ENCODE data around the gene PXK. TPM values are rescaled to one million over a fixed set of nuclear protein-coding genes. Genes with fewer than 3 reads are reported as not detected.

PXK gene
- total RNA-seq, 2 donors from 2014 or later = 16.0 to 22.0 TPM

GRCh38 chr3:58386626-58387365 lies 54.1 kb downstream of the PXK start:
- Histone ChIP-seq H3K9me3 (ENCODE audit: control insufficient read depth, low read length) (no peaks in the 10 kb centered on the region), H3K27ac (ENCODE audit: low read depth, low read length) (peak overlapping the region; percentile 33), H3K9ac (ENCODE audit: extremely low read depth, low read length, poor library complexity, severe bottlenecking) (no peak overlapping the region), H3K4me3 (ENCODE audit: low read length) (no peak overlapping the region), H3K36me3 (ENCODE audit: control insufficient read depth, insufficient read depth, low read length) (no peaks in the 10 kb centered on the region), H3K4me1 (ENCODE audit: control insufficient read depth, insufficient read depth, low read length) (peaks cover 5% of the 10 kb centered on the region), H3K27me3 (ENCODE audit: control insufficient read depth, insufficient read depth, low read length, poor library complexity, severe bottlenecking) (no peaks in the 10 kb centered on the region)
- 82 to 85% methylated on average over 3 of the region's 3 CpGs for WGBS, 2 experiments (ENCODE audit: insufficient coverage in 1 of 2, insufficient read length in 1 of 2)
- Mint-ChIP-seq H3K4me1 (peaks cover 49% of the 10 kb centered on the region), H3K9me3 (no peaks in the 10 kb centered on the region), H3K36me3 (ENCODE audit: low read depth) (no peaks in the 10 kb centered on the region), H3K4me3 (no peak overlapping the region), H3K27ac (peak overlapping the region; percentile 10), H3K27me3 (ENCODE audit: insufficient read depth) (no peaks in the 10 kb centered on the region)
- no peak for DNase-seq
- no peak for TF ChIP-seq CTCF (conservative IDR thresholded peaks at IDR 0.05)

- H3K27ac Mint-ChIP-seq = peak overlapping the region; percentile 49
- 91 to 92% methylated on average over 2 to 5 of the region's 6 CpGs for WGBS, 2 experiments (ENCODE audit: insufficient coverage in 1 of 2, insufficient read length in 1 of 2)
These were observed 55.2 kb downstream of the PXK start for GRCh38 chr3:58387650-58388546.

More at GRCh38 chr3:58387650-58388546, 55.2 kb downstream of the PXK start:
- no peaks in the 10 kb centered on the region for H3K27me3 Mint-ChIP-seq (ENCODE audit: insufficient read depth)
- Histone ChIP-seq H3K9me3 (ENCODE audit: control insufficient read depth, low read length) (no peaks in the 10 kb centered on the region), H3K4me3 (ENCODE audit: low read length) (no peak overlapping the region), H3K27ac (ENCODE audit: low read depth, low read length) (no peak overlapping the region), H3K27me3 (ENCODE audit: control insufficient read depth, insufficient read depth, low read length, poor library complexity, severe bottlenecking) (no peaks in the 10 kb centered on the region), H3K9ac (ENCODE audit: extremely low read depth, low read length, poor library complexity, severe bottlenecking) (no peak overlapping the region), H3K4me1 (ENCODE audit: control insufficient read depth, insufficient read depth, low read length) (peaks cover 5% of the 10 kb centered on the region), H3K36me3 (ENCODE audit: control insufficient read depth, insufficient read depth, low read length) (no peaks in the 10 kb centered on the region)
- no peak overlapping the region for H3K4me3 Mint-ChIP-seq
- peaks cover 55% of the 10 kb centered on the region for H3K4me1 Mint-ChIP-seq
- peaks cover 2% of the 10 kb centered on the region for H3K36me3 Mint-ChIP-seq (ENCODE audit: low read depth)
- TF ChIP-seq CTCF (conservative IDR thresholded peaks at IDR 0.05) = no peak
- H3K9me3 Mint-ChIP-seq = no peaks in the 10 kb centered on the region
- DNase-seq = no peak

All from endodermal cell (in vitro differentiated cells).